ENCODE measurements around the gene MLLT3.
A peak's percentile ranks its signal among the peaks of the same experiment; 100 is the strongest.

The MLLT3 gene

GRCh38 chr9:20325008-20325407, 297.3 kb downstream of the MLLT3 start:
- no peak for TF ChIP-seq EZH2phosphoT487 (IDR thresholded peaks at IDR 0.05; ENCODE audit: borderline replicate concordance)
- no peak for TF ChIP-seq CTCF (conservative IDR thresholded peaks at IDR 0.05; ENCODE audit: low read length)
- no peak overlapping the region for H2AFZ ChIP-seq (ENCODE audit: low read length)

GRCh38 chr9:20322212-20322611, 300.1 kb downstream of the MLLT3 start:
- H3K9me3 ChIP-seq (ENCODE audit: insufficient read depth, low read depth, low read length), result no peaks in the 10 kb centered on the region
- TF ChIP-seq EZH2phosphoT487 (IDR thresholded peaks at IDR 0.05; ENCODE audit: borderline replicate concordance) (no peak), CTCF (conservative IDR thresholded peaks at IDR 0.05; ENCODE audit: low read length) (no peak)
- no peaks in the 10 kb centered on the region for H3K79me2 ChIP-seq (ENCODE audit: insufficient read depth, low read length)
- no peaks in the 10 kb centered on the region for H3K9me2 ChIP-seq (replicated peaks; ENCODE audit: low read depth, low read length)
- H3K36me3 ChIP-seq (ENCODE audit: insufficient read depth, low read length), result no peaks in the 10 kb centered on the region
- H3K9ac ChIP-seq (ENCODE audit: low read depth, low read length, poor library complexity, severe bottlenecking), result no peak overlapping the region
- no peak overlapping the region for H2AFZ ChIP-seq (ENCODE audit: low read length)
- no peaks in the 10 kb centered on the region for H3F3A ChIP-seq (ENCODE audit: low read depth)
- H3K4me2 ChIP-seq (ENCODE audit: low read depth, low read length, poor library complexity, severe bottlenecking), result no peak overlapping the region
- no peaks in the 10 kb centered on the region for H3K4me1 ChIP-seq (ENCODE audit: insufficient read depth, low read length, poor library complexity, severe bottlenecking)
- no peaks in the 10 kb centered on the region for H4K20me1 ChIP-seq (ENCODE audit: insufficient read depth, low read length, poor library complexity, severe bottlenecking)
- no peaks in the 10 kb centered on the region for H3K27me3 ChIP-seq (ENCODE audit: insufficient read depth, low read length, poor library complexity, severe bottlenecking)
- H3K4me3 ChIP-seq (ENCODE audit: low read length, poor library complexity, severe bottlenecking), result no peak overlapping the region

More at GRCh38 chr9:20325008-20325407, 297.3 kb downstream of the MLLT3 start:
- no peaks in the 10 kb centered on the region for H3K9me2 ChIP-seq (replicated peaks; ENCODE audit: low read depth, low read length)
- no peaks in the 10 kb centered on the region for H3K79me2 ChIP-seq (ENCODE audit: insufficient read depth, low read length)
- H3K9me3 ChIP-seq (ENCODE audit: insufficient read depth, low read depth, low read length), result no peaks in the 10 kb centered on the region
- H3F3A ChIP-seq (ENCODE audit: low read depth), result no peaks in the 10 kb centered on the region
- H3K9ac ChIP-seq (ENCODE audit: low read depth, low read length, poor library complexity, severe bottlenecking), result no peak overlapping the region
- no peaks in the 10 kb centered on the region for H3K4me1 ChIP-seq (ENCODE audit: insufficient read depth, low read length, poor library complexity, severe bottlenecking)
- no peak overlapping the region for H3K4me3 ChIP-seq (ENCODE audit: low read length, poor library complexity, severe bottlenecking)
- H3K36me3 ChIP-seq (ENCODE audit: insufficient read depth, low read length), result no peaks in the 10 kb centered on the region
- no peak overlapping the region for H3K4me2 ChIP-seq (ENCODE audit: low read depth, low read length, poor library complexity, severe bottlenecking)
- H3K27me3 ChIP-seq (ENCODE audit: insufficient read depth, low read length, poor library complexity, severe bottlenecking), result no peaks in the 10 kb centered on the region
- H4K20me1 ChIP-seq (ENCODE audit: insufficient read depth, low read length, poor library complexity, severe bottlenecking), result no peaks in the 10 kb centered on the region

- H4K20me1 ChIP-seq (ENCODE audit: insufficient read depth, low read length, poor library complexity, severe bottlenecking), result no peaks in the 10 kb centered on the region
- H3K9me3 ChIP-seq (ENCODE audit: insufficient read depth, low read depth, low read length), result no peaks in the 10 kb centered on the region
- H3K27me3 ChIP-seq (ENCODE audit: insufficient read depth, low read length, poor library complexity, severe bottlenecking), result no peaks in the 10 kb centered on the region
- no peak overlapping the region for H3K9ac ChIP-seq (ENCODE audit: low read depth, low read length, poor library complexity, severe bottlenecking)
- no peaks in the 10 kb centered on the region for H3F3A ChIP-seq (ENCODE audit: low read depth)
- H3K79me2 ChIP-seq (ENCODE audit: insufficient read depth, low read length), result no peaks in the 10 kb centered on the region
- H3K4me2 ChIP-seq (ENCODE audit: low read depth, low read length, poor library complexity, severe bottlenecking), result no peak overlapping the region
- peak overlapping the region; percentile 38; the same call in 1 of the 2 replicates for H2AFZ ChIP-seq (ENCODE audit: low read length)
- no peak overlapping the region for H3K4me3 ChIP-seq (ENCODE audit: low read length, poor library complexity, severe bottlenecking)
- H3K4me1 ChIP-seq (ENCODE audit: insufficient read depth, low read length, poor library complexity, severe bottlenecking), result no peaks in the 10 kb centered on the region
- no peak for TF ChIP-seq EZH2phosphoT487 (IDR thresholded peaks at IDR 0.05; ENCODE audit: borderline replicate concordance)
- no peak for TF ChIP-seq CTCF (conservative IDR thresholded peaks at IDR 0.05; ENCODE audit: low read length)
- no peaks in the 10 kb centered on the region for H3K9me2 ChIP-seq (replicated peaks; ENCODE audit: low read depth, low read length)
- no peaks in the 10 kb centered on the region for H3K36me3 ChIP-seq (ENCODE audit: insufficient read depth, low read length)
These were observed 300.7 kb downstream of the MLLT3 start for GRCh38 chr9:20321423-20322082.

Data from Loucy (cell line).